Activated gamma-delta T cell (primary cell): Measurements from ENCODE around the gene CLDN18.

Source experiments
- DNase-seq: peaks from one replicate; lab custom pipeline; 2025; lab: John Stamatoyannopoulos, UW

The CLDN18 gene

GRCh38 chr3:138025553-138025952, 15.6 kb downstream of the CLDN18 start:
- DNase-seq: no peak

DNA sequence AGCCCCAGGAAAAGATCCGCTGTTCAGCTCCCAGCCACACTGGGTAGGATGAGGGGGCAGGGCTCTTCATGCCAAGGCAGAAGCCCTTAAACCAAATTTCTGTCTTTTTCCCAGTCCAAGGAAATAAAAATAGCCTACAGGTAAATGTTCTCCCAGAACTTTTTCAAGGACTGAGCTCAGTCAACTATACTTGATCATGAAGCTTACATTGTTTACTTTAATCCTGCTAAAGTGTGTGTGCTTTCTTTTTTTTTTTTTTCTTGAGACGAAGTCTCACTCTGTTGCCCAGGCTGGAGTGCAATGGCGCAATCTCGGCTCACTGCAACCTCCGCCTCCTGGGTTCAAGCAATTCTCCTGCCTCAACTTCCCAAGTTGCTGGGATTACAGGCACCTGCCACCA, 17.9 kb downstream of the CLDN18 start:
- DNase-seq: no peak

DNA sequence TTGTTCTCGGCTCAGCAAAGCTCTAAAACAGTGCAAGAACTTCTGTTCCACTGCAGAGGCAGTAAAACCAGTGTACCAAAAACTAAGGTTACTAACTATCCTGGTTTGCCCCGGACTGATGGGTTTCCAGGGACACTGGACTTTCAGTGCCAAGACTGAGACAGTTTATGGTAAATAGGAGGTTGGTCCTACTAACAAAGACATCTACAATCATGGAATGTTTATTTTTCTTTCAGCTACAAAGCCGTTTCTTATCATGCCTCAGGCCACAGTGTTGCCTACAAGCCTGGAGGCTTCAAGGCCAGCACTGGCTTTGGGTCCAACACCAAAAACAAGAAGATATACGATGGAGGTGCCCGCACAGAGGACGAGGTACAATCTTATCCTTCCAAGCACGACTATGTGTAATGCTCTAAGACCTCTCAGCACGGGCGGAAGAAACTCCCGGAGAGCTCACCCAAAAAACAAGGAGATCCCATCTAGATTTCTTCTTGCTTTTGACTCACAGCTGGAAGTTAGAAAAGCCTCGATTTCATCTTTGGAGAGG, 20.8 kb downstream of the CLDN18 start:
- no peak for DNase-seq

DNA sequence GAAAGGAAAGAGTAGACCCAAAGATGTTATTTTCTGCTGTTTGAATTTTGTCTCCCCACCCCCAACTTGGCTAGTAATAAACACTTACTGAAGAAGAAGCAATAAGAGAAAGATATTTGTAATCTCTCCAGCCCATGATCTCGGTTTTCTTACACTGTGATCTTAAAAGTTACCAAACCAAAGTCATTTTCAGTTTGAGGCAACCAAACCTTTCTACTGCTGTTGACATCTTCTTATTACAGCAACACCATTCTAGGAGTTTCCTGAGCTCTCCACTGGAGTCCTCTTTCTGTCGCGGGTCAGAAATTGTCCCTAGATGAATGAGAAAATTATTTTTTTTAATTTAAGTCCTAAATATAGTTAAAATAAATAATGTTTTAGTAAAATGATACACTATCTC, 21.6 kb downstream of the CLDN18 start:
- DNase-seq: no peak

DNA sequence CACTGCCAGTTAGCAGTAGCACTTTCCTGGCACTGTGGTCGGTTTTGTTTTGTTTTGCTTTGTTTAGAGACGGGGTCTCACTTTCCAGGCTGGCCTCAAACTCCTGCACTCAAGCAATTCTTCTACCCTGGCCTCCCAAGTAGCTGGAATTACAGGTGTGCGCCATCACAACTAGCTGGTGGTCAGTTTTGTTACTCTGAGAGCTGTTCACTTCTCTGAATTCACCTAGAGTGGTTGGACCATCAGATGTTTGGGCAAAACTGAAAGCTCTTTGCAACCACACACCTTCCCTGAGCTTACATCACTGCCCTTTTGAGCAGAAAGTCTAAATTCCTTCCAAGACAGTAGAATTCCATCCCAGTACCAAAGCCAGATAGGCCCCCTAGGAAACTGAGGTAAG, 22.6 kb downstream of the CLDN18 start:
- no peak for DNase-seq

DNA sequence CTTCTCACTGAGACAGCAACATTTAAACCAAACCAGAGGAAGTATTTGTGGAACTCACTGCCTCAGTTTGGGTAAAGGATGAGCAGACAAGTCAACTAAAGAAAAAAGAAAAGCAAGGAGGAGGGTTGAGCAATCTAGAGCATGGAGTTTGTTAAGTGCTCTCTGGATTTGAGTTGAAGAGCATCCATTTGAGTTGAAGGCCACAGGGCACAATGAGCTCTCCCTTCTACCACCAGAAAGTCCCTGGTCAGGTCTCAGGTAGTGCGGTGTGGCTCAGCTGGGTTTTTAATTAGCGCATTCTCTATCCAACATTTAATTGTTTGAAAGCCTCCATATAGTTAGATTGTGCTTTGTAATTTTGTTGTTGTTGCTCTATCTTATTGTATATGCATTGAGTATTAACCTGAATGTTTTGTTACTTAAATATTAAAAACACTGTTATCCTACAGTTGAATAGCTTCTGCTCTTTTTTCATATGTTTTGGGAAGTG, 23.3 kb downstream of the CLDN18 start:
- no peak for DNase-seq

GRCh38 chr3:138034918-138035317, 25.0 kb downstream of the CLDN18 start:
- no peak for DNase-seq

DNA sequence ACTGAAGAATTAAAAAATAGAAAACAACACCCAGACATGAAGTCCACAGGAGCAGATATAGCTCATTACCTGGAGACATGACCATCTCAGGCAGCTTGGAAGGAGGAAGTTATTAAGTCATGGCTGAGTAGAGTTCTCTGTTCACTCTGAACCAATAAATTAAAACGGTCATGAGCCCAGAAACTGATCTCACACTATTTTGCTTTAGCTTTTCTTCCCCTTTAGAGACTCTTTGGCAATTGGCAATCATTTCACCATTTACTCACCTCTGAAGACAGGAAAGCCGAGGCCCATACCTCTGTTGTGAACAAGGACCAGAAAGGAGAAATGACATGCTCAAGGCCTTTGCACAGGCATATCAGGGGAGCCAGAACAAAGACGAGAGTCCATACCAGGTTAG, 26.6 kb downstream of the CLDN18 start:
- DNase-seq: no peak

GRCh38 chr3:138038725-138039462, 28.9 kb downstream of the CLDN18 start:
- no peak for DNase-seq

- DNase-seq: no peak
Observed at GRCh38 chr3:138042043-138042442, 32.1 kb downstream of the CLDN18 start.

- no peak for DNase-seq
Observed at GRCh38 chr3:138043266-138044029, 33.5 kb downstream of the CLDN18 start.

DNA sequence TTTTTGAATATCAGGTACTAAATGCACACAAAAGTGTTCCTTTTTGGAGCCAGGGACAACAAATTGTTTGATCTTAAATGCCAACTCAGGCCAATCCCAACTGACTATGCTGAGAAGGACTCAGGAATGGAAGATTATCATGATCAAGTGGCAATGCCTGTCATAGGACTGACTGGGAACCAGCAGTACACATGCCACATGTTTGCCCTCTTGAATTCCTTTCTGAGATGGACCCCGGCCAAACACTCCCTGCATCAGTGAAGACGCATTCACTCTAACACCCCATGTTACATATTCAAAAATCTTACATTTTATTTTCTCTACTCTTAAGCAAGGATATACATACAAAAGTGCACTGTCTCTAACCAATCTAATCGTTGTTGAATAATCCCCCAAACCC, 36.1 kb downstream of the CLDN18 start:
- no peak for DNase-seq

- DNase-seq: no peak
Observed at GRCh38 chr3:138046955-138047354, 37.0 kb downstream of the CLDN18 start.

GRCh38 chr3:138047596-138048158, 37.7 kb downstream of the CLDN18 start:
- no peak for DNase-seq

DNA sequence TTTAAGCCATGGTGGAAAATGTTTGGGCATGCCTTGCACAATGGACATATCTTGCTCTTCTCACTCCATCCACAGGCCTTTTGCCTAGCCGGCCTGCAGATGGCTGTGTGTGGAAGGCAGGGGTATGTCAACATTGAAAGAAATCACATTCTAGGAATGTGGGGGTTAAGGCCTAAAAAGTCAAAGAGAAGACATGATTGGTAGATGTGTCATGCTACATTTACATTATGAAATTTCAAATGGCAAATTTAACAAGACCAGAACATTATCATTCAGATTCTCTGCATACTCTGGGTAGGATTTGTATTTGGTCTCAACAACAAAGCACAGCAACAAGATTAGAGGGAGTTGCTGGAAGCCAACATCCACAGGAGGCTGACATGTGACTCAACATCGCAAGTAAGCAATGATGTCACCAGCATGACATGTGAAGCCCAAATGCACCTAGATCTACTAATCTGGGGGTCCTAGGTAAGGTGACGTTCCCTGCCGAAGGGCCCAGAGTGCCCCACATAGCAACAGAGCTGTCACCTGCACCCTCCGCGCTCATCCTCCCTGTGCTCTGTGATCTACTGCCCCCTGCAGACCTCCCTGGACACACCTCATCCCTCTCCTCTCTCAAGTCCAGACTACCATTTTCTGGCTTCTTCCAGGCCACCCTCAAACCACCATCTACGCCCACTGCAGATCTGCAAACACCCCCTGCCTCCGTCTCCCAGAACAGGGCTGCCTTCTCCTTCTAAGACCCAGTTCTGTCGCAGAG, 39.4 kb downstream of the CLDN18 start:
- no peak for DNase-seq

- DNase-seq: no peak
Observed at GRCh38 chr3:138051947-138052802, 42.2 kb downstream of the CLDN18 start.

GRCh38 chr3:138054057-138054456, 44.1 kb downstream of the CLDN18 start:
- DNase-seq: no peak

DNA sequence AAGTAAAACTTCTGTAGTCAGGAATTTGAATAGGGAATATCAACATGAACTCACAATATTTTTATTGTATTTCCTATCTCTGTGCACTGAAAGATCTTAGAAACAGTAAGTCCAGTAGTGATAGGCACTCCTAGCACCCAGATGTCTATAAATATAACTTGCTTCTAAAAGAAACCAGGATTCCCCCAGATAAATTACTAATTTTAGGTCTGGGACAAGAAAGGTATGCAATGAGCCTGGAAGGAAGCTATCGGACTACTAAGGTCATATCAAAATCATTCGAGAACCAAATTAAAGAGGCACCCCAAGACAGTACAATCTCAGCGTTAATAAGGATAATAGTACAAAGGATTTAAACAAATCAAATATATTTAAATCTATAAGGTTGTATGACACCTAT, 47.4 kb downstream of the CLDN18 start:
- DNase-seq: no peak

DNA sequence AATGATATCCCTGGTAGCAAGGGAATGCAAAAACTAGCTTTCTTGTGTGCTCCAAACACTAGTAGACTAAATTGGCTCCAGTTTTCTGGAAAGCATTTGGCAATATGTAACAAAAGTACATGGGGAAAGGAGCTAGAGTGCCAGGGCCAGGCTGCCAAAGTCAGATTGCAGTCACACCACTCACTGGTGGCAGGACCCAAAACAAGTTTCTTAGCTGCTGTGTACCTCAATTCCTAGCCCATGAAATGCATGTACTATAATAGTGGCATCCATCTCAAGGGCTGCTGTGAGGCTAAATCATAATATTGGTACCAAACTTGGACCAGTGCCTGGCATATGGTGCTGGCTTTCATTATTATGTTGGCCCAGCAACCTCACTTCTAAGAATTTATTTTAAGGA, 49.3 kb downstream of the CLDN18 start:
- DNase-seq: no peak

GRCh38 chr3:138060792-138061191, 50.8 kb downstream of the CLDN18 start:
- DNase-seq: no peak

DNA sequence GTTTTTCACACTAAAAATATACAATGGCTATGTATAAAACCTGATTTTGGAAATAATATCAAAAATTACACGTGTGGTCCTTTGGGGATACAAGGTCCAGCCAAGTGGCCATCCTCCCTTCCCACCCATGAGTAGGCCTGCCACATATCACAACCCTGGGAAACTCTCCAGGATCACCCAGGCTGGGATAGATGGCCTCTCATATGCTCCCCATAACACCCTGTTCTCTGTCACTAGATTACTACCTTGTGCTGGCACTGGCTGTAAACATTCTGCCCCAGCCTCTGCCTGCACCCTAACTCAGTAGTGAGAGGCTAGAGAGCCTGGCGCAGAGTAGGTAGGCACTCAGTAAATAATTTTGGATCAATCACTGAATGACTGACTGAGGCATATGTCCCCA, 52.1 kb downstream of the CLDN18 start:
- no peak for DNase-seq
